ENCODE measurements around the gene INPP1.
A peak's percentile ranks its signal among the peaks of the same experiment; 100 is the strongest.

INPP1 gene

DNA sequence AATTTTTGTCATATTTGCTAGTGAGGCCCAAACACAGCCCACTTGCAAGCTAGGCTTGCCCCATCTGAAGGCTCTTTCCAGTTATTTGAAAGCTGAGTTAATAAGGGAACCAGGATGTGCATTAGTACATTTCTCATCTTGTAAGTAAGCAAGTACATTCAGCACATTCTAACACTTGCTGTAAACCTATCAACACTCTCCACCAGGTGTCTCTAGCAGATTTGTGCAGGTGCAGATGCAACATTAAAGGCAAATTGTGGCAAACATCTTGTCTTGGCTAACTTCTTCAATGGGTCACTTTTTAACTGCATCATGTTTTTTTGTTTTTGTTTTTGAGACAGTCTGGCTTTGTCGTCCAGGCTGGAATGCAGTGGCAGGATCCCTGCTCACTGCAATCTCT, 39.5 kb downstream of the INPP1 start:
- Histone ChIP-seq H3K4me1 (ENCODE audit: control insufficient read depth, low read length) (no peaks in the 10 kb centered on the region), H3K9me2 (replicated peaks; ENCODE audit: control insufficient read depth, low read length) (no peaks in the 10 kb centered on the region), H3K36me3 (ENCODE audit: control insufficient read depth, low read length) (no peaks in the 10 kb centered on the region), H3F3A (ENCODE audit: control insufficient read depth, insufficient read depth) (no peaks in the 10 kb centered on the region), H3K4me3 (ENCODE audit: low read length) (no peak overlapping the region), H4K20me1 (ENCODE audit: control insufficient read depth, insufficient read depth, low read depth, low read length) (no peaks in the 10 kb centered on the region), H3K79me2 (ENCODE audit: control insufficient read depth, low read length) (no peaks in the 10 kb centered on the region), H3K27ac (ENCODE audit: low read depth, low read length) (no peak overlapping the region), H3K4me2 (ENCODE audit: low read length) (no peak overlapping the region), H3K27me3 (ENCODE audit: control insufficient read depth, low read length) (no peaks in the 10 kb centered on the region), H3K9me3 (ENCODE audit: control insufficient read depth, insufficient read depth, low read length) (no peaks in the 10 kb centered on the region)
- no peak for TF ChIP-seq EZH2phosphoT487 (IDR thresholded peaks at IDR 0.05; ENCODE audit: borderline replicate concordance, low read length)
- TF ChIP-seq, protein P1, sequence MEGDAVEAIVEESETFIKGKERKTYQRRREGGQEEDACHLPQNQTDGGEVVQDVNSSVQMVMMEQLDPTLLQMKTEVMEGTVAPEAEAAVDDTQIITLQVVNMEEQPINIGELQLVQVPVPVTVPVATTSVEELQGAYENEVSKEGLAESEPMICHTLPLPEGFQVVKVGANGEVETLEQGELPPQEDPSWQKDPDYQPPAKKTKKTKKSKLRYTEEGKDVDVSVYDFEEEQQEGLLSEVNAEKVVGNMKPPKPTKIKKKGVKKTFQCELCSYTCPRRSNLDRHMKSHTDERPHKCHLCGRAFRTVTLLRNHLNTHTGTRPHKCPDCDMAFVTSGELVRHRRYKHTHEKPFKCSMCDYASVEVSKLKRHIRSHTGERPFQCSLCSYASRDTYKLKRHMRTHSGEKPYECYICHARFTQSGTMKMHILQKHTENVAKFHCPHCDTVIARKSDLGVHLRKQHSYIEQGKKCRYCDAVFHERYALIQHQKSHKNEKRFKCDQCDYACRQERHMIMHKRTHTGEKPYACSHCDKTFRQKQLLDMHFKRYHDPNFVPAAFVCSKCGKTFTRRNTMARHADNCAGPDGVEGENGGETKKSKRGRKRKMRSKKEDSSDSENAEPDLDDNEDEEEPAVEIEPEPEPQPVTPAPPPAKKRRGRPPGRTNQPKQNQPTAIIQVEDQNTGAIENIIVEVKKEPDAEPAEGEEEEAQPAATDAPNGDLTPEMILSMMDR (IDR thresholded peaks at IDR 0.05; ENCODE audit: low read depth, low read length, poor library complexity, severe bottlenecking): peak; percentile 77

DNA sequence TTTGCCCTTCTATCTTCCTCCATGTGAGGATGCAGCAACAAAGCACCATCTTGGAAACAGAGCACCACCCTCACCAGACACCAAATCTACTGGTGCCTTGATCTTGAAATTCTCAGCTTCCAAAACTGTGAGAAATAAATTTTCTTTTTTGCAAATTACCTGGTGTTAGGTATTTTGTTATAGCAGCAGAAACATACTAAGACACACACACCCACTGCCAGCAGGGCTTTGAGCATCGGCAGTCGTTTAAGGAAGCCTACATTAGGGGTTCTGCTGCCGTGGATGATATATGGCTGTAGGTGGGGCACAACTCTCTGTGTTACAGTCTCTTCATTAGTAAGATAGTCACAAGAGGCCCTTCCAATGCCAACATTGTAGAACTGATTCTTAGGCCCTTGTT, 44.0 kb downstream of the INPP1 start:
- no peak overlapping the region for H3K4me3 ChIP-seq (ENCODE audit: low read length)
- no peaks in the 10 kb centered on the region for H3K4me1 ChIP-seq (ENCODE audit: control insufficient read depth, low read length)
- no peaks in the 10 kb centered on the region for H3K36me3 ChIP-seq (ENCODE audit: control insufficient read depth, low read length)
- H3K9me2 ChIP-seq (replicated peaks; ENCODE audit: control insufficient read depth, low read length): no peaks in the 10 kb centered on the region
- TF ChIP-seq EZH2phosphoT487 (IDR thresholded peaks at IDR 0.05; ENCODE audit: borderline replicate concordance, low read length): no peak
- TF ChIP-seq, protein P1 (IDR thresholded peaks at IDR 0.05; ENCODE audit: low read depth, low read length, poor library complexity, severe bottlenecking): no peak
- no peaks in the 10 kb centered on the region for H3K27me3 ChIP-seq (ENCODE audit: control insufficient read depth, low read length)
- no peak overlapping the region for H3K27ac ChIP-seq (ENCODE audit: low read depth, low read length)
- H3F3A ChIP-seq (ENCODE audit: control insufficient read depth, insufficient read depth): no peaks in the 10 kb centered on the region
- H3K4me2 ChIP-seq (ENCODE audit: low read length): no peak overlapping the region
- H3K9me3 ChIP-seq (ENCODE audit: control insufficient read depth, insufficient read depth, low read length): no peaks in the 10 kb centered on the region
- no peaks in the 10 kb centered on the region for H4K20me1 ChIP-seq (ENCODE audit: control insufficient read depth, insufficient read depth, low read depth, low read length)
- H3K79me2 ChIP-seq (ENCODE audit: control insufficient read depth, low read length): no peaks in the 10 kb centered on the region

DNA sequence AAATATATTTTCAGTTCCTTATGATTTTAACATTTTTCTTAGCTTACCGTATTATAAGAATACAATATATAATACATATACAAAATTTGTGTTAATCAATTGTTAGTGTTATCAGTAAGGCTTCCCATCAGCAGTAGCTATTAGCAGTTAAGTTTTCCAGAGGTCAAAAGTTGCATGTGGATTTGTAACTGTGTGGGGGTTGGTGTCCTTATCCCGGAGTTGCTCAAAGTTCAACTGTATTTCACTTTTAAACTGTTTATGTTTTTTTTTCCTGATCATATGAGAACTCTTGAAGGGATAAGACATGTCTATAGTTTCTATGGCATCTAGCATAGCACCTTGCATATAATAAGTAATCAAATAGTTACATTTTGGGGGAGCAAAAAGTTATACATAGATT, 52.9 kb downstream of the INPP1 start:
- Histone ChIP-seq H3K4me1 (ENCODE audit: control insufficient read depth, low read length) (no peaks in the 10 kb centered on the region), H3K27me3 (ENCODE audit: control insufficient read depth, low read length) (no peaks in the 10 kb centered on the region), H3K79me2 (ENCODE audit: control insufficient read depth, low read length) (no peaks in the 10 kb centered on the region), H3K4me3 (ENCODE audit: low read length) (no peak overlapping the region), H3K27ac (ENCODE audit: low read depth, low read length) (no peak overlapping the region), H3F3A (ENCODE audit: control insufficient read depth, insufficient read depth) (no peaks in the 10 kb centered on the region), H4K20me1 (ENCODE audit: control insufficient read depth, insufficient read depth, low read depth, low read length) (no peaks in the 10 kb centered on the region), H3K9me3 (ENCODE audit: control insufficient read depth, insufficient read depth, low read length) (no peaks in the 10 kb centered on the region), H3K9me2 (replicated peaks; ENCODE audit: control insufficient read depth, low read length) (no peaks in the 10 kb centered on the region), H3K36me3 (ENCODE audit: control insufficient read depth, low read length) (no peaks in the 10 kb centered on the region), H3K4me2 (ENCODE audit: low read length) (no peak overlapping the region)
- TF ChIP-seq, protein P1 (IDR thresholded peaks at IDR 0.05; ENCODE audit: low read depth, low read length, poor library complexity, severe bottlenecking): no peak
- no peak for TF ChIP-seq EZH2phosphoT487 (IDR thresholded peaks at IDR 0.05; ENCODE audit: borderline replicate concordance, low read length)

Measured in DOHH2 (cell line).